ENCODE results near the gene SLC22A16.
"Not testable (repeated sequence)": the region's sequence is repeated elsewhere in the genome, so short reads cannot be mapped to it uniquely, and the experiment has no call there.

SLC22A16 gene

DNA sequence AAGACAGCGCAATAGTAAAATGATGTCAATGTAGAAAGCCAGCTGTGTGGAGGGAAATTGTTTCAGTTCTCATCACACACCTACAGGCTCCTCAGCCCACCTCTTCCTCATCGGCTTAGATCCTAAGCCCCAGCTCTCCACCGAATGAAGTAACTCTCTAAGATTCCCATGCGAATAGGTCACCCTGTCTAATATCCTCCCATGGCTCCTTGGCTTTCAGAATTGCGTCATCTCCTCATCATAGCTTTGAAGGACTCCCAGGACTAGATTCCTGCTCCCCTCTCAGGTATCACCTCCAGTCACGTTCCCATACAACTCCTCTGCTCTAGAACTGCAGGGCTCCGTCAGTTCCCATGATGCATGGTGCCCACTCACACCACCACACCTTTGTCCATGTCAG, 16.2 kb upstream of the SLC22A16 start:
- DNase-seq (ENCODE audit: extremely low read depth, insufficient read length) = no peak
- H3K36me3 ChIP-seq (ENCODE audit: control insufficient read depth, insufficient read depth, low read length) = no peaks in the 10 kb centered on the region
- TF ChIP-seq, protein P1, sequence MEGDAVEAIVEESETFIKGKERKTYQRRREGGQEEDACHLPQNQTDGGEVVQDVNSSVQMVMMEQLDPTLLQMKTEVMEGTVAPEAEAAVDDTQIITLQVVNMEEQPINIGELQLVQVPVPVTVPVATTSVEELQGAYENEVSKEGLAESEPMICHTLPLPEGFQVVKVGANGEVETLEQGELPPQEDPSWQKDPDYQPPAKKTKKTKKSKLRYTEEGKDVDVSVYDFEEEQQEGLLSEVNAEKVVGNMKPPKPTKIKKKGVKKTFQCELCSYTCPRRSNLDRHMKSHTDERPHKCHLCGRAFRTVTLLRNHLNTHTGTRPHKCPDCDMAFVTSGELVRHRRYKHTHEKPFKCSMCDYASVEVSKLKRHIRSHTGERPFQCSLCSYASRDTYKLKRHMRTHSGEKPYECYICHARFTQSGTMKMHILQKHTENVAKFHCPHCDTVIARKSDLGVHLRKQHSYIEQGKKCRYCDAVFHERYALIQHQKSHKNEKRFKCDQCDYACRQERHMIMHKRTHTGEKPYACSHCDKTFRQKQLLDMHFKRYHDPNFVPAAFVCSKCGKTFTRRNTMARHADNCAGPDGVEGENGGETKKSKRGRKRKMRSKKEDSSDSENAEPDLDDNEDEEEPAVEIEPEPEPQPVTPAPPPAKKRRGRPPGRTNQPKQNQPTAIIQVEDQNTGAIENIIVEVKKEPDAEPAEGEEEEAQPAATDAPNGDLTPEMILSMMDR (IDR thresholded peaks at IDR 0.05; ENCODE audit: insufficient read depth, low read length, poor library complexity, severe bottlenecking) = no peak
- H3K4me3 ChIP-seq (replicated peaks; ENCODE audit: low read depth, low read length) = no peak overlapping the region
- no peaks in the 10 kb centered on the region for H3K27me3 ChIP-seq (replicated peaks; ENCODE audit: control insufficient read depth, insufficient read depth, low read length)

DNA sequence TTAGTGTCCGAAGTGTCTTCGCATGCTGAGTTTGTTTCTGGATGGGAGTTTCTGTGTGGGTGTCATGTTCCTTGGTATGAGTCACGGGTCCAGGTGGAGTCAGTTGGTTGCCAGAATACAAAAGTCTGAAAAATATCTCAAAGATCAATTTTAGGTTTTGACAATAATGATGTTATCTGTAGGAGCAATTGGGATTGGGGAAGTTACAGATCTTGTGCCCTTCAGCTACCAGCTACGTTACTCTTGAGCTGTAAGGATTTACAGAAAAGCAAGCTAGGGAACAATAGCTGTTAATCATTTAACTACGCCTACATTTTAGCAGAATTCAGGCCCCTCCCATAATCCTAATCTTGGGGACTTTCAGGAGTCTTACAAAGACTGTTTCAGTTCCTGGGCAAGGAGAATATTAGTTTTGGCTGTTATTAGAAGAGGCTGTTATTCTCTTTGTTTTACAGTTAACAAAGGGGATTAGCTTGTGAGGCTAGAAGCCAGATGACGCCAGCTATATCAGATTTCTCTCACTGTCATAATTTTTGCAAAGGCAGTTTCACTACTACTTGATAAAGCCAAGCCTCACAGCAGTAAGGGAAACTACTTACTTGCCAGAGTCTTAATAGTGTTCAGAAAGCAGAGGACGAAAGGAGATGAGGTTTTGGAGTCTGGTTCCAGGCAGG, 15.4 kb upstream of the SLC22A16 start:
- TF ChIP-seq, protein P1 (IDR thresholded peaks at IDR 0.05; ENCODE audit: insufficient read depth, low read length, poor library complexity, severe bottlenecking) = no peak
- Histone ChIP-seq H3K27me3 (replicated peaks; ENCODE audit: control insufficient read depth, insufficient read depth, low read length) (no peaks in the 10 kb centered on the region), H3K4me3 (replicated peaks; ENCODE audit: low read depth, low read length) (no peak overlapping the region), H3K36me3 (ENCODE audit: control insufficient read depth, insufficient read depth, low read length) (no peaks in the 10 kb centered on the region)
- DNase-seq (ENCODE audit: extremely low read depth, insufficient read length) = no peak

DNA sequence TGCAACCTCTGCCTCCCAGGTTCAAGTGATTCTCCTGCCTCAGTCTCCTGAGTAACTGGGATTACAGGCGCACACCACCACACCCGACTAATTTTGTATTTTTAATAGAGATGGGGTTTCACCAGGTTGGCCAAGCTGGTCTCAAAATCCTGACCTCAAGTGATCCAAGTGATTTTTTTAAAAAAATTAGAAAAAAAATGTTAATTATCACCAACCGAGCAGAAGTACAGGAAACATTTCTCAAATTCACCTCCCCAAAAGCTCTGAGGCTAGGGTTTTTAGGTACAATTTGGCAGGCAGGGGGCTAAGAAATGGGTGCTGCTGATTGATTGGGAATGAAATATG, 14.9 kb upstream of the SLC22A16 start:
- DNase-seq (ENCODE audit: extremely low read depth, insufficient read length) = no peak
- Histone ChIP-seq H3K27me3 (replicated peaks; ENCODE audit: control insufficient read depth, insufficient read depth, low read length) (no peaks in the 10 kb centered on the region), H3K4me3 (replicated peaks; ENCODE audit: low read depth, low read length) (no peak overlapping the region), H3K36me3 (ENCODE audit: control insufficient read depth, insufficient read depth, low read length) (no peaks in the 10 kb centered on the region)
- TF ChIP-seq, protein P1 (IDR thresholded peaks at IDR 0.05; ENCODE audit: insufficient read depth, low read length, poor library complexity, severe bottlenecking) = no peak

DNA sequence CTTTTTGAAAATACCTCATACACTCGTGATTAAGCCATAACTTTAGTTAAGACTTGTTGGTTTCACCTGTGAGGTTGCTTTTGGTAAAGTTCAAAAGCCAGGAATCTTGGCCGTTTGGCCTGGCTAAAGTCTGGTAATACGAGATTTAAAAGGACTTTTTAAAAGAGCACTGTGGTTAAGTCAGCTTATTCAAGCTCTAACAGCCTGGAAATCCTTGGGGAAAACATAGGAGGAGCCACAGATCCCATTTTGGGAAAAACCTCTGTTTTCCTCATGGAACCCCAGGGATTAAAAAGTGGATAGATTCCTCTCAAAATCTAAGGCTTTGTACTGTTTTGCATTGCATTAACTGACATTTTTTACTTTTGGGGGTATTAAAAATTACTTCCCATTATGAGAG, 13.7 kb upstream of the SLC22A16 start:
- no peak overlapping the region for H3K4me3 ChIP-seq (replicated peaks; ENCODE audit: low read depth, low read length)
- TF ChIP-seq, protein P1 (IDR thresholded peaks at IDR 0.05; ENCODE audit: insufficient read depth, low read length, poor library complexity, severe bottlenecking) = no peak
- H3K27me3 ChIP-seq (replicated peaks; ENCODE audit: control insufficient read depth, insufficient read depth, low read length) = no peaks in the 10 kb centered on the region; the same call in 1 of the 2 replicates
- DNase-seq (ENCODE audit: extremely low read depth, insufficient read length) = no peak
- H3K36me3 ChIP-seq (ENCODE audit: control insufficient read depth, insufficient read depth, low read length) = no peaks in the 10 kb centered on the region

DNA sequence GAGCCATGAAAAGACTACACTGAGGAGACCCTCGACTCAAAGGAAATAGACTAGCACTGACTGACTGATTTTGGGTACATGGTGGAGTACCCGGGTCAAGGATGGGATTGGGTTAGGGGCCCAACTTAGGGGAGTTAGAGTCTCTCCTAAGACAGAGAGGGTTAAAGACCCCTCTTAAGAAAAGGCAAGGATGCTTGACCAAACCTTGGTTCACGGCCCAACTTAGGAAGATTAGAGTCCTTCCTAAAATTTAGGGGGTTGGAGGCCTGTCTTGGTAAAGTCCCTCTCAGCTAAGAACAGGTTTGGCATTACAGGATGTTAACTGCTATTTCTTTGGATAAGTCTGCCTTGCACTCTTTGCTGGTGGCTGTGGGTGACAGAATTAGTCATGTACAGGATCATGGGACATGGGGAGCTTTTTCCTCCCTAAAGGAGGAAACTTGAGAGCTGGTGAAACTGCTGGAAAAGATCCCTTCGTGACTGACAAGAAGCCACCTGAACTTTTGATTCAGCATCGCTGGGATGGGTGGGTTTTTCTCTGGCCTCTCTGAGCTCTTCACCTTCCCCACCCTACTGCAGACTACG, 12.3 kb upstream of the SLC22A16 start:
- TF ChIP-seq, protein P1 (IDR thresholded peaks at IDR 0.05; ENCODE audit: insufficient read depth, low read length, poor library complexity, severe bottlenecking) = no peak
- Histone ChIP-seq H3K36me3 (ENCODE audit: control insufficient read depth, insufficient read depth, low read length) (no peaks in the 10 kb centered on the region), H3K4me3 (replicated peaks; ENCODE audit: low read depth, low read length) (no peak overlapping the region), H3K27me3 (replicated peaks; ENCODE audit: control insufficient read depth, insufficient read depth, low read length) (no peaks in the 10 kb centered on the region; the same call in 1 of the 2 replicates)
- no peak for DNase-seq (ENCODE audit: extremely low read depth, insufficient read length)

DNA sequence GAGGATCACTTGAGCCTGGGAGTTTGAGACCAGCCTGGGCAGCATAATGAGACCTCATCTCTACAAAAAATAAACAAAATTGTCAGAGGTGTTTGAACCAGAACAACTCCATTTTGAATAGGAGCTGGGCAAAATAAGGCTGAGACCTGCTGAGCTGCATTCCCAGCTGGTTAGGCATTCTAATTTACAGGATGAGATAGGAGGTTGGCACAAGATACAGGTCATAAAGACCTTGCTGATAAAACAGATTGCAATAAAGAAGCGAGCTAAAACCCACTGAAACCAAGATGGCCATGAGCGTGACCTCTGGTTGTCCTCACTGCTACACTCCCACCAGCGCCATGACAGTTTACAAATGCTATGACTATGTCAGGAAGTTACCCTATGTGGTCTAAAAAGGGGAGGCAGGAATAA, 11.6 kb upstream of the SLC22A16 start:
- not testable (repeated sequence) for H3K27me3 ChIP-seq (replicated peaks; ENCODE audit: control insufficient read depth, insufficient read depth, low read length); DNase-seq (ENCODE audit: extremely low read depth, insufficient read length); H3K36me3 ChIP-seq (ENCODE audit: control insufficient read depth, insufficient read depth, low read length); H3K4me3 ChIP-seq (replicated peaks; ENCODE audit: low read depth, low read length)

All from GM06990 (cell line).